ENCODE results near the gene USP9X.

USP9X gene

GRCh38 chrX:41084044-41084892 lies 977 bp upstream of the USP9X start:
- H3K4me3 ChIP-seq (ENCODE audit: low read depth, low read length), result peak overlapping the region; percentile 78
- in situ Hi-C loops (cut with HindIII; ENCODE audit: low sequenced_read_pairs), result no loop called here
- no peak for TF ChIP-seq CTCF (IDR thresholded peaks at IDR 0.05; ENCODE audit: low read depth, low read length, missing control alignments)
- peak; percentile 94 for DNase-seq (ENCODE audit: low read depth)

DNA sequence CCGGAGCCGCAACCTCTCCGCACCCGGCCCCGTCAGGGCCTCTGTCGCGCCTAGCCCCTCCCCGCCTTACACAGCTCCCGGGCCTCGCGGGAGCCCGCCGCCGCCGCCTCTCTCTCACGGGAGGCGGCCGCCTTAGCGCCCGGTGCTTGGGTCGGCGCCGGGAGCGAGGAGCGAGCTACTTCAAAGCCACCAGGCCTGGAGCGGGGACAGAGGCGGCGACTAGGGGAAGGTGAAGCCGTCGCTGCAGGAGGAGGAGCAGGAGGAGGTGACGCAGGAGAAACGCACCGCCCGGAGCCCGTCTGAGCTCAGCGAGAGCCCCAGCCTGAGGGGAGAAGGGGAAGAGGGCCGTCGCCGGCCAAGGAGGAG lies 250 bp downstream of the USP9X start:
- DNase-seq (ENCODE audit: low read depth), result no peak
- TF ChIP-seq CTCF (IDR thresholded peaks at IDR 0.05; ENCODE audit: low read depth, low read length, missing control alignments), result no peak
- peak overlapping the region; percentile 78 for H3K4me3 ChIP-seq (ENCODE audit: low read depth, low read length)

GRCh38 chrX:41085878-41086626 lies 807 bp downstream of the USP9X start:
- in situ Hi-C loops (cut with HindIII; ENCODE audit: low sequenced_read_pairs), result no loop called here
- no peak for TF ChIP-seq CTCF (IDR thresholded peaks at IDR 0.05; ENCODE audit: low read depth, low read length, missing control alignments)
- no peak for DNase-seq (ENCODE audit: low read depth)
- H3K4me3 ChIP-seq (ENCODE audit: low read depth, low read length), result peak overlapping the region; percentile 78

More for the DNA sequence above, 250 bp downstream of the USP9X start:
- in situ Hi-C loops (cut with HindIII; ENCODE audit: low sequenced_read_pairs), result no loop called here

DNA sequence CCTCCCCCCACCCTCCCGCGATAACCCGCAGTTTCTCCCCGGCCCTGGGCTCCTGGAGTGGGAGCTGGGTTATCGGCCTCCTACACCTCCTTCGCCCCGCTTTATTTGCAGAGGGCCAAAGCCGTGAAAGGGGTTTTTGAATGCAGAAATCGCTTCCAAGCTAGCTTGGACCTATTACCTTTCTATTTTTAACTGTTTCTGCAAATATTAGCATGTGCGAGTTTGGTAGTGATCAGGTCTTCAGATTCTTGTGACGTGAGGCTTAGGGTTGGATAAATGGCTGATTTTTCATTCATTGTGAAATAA lies 1.3 kb downstream of the USP9X start:
- no peak for DNase-seq (ENCODE audit: low read depth)
- H3K4me3 ChIP-seq (ENCODE audit: low read depth, low read length), result peak overlapping the region; percentile 78
- in situ Hi-C loops (cut with HindIII; ENCODE audit: low sequenced_read_pairs), result no loop called here
- TF ChIP-seq CTCF (IDR thresholded peaks at IDR 0.05; ENCODE audit: low read depth, low read length, missing control alignments), result no peak

DNA sequence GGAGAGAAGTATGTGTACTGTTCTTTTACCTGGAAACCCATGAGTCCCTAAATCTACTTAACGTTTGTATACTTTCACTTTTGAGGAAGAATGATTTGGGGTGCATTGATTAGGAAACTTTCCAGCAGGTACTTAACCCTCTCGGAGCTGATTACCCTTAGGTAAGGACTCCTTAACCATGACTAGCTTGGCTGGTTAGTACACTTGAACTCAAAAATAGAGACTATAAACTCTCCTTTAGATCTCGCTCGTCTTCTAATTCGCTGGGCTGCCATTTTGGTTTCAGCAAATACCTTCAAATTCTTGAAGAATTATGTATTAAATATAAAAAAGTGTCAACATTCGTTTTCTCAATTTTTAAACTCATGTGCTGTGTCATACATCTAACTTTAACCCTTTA lies 2.0 kb downstream of the USP9X start:
- DNase-seq (ENCODE audit: low read depth), result no peak
- H3K4me3 ChIP-seq (ENCODE audit: low read depth, low read length), result peak overlapping the region; percentile 78
- in situ Hi-C loops (cut with HindIII; ENCODE audit: low sequenced_read_pairs), result no loop called here
- TF ChIP-seq CTCF (IDR thresholded peaks at IDR 0.05; ENCODE audit: low read depth, low read length, missing control alignments), result no peak

- DNase-seq (ENCODE audit: low read depth), result no peak
- TF ChIP-seq CTCF (IDR thresholded peaks at IDR 0.05; ENCODE audit: low read depth, low read length, missing control alignments), result no peak
- in situ Hi-C loops (cut with HindIII; ENCODE audit: low sequenced_read_pairs), result no loop called here
- H3K4me3 ChIP-seq (ENCODE audit: low read depth, low read length), result no peak overlapping the region
These were observed 5.5 kb downstream of the USP9X start for GRCh38 chrX:41090568-41091238.
